NCI-H2196 (cell line): ENCODE data around the gene TRPM3.

ENCODE experiments used
- DNase-seq: peaks from one replicate; lab custom pipeline; 2025; ENCODE audit not compliant: unreplicated experiment; lab: John Stamatoyannopoulos, UW

Gene TRPM3

GRCh38 chr9:70535546-70536323, 585.7 kb downstream of the TRPM3 start:
- no peak for DNase-seq

- no peak for DNase-seq
Measured at GRCh38 chr9:70534471-70534870, 587.0 kb downstream of the TRPM3 start.

GRCh38 chr9:70534061-70534460, 587.4 kb downstream of the TRPM3 start:
- no peak for DNase-seq

GRCh38 chr9:70533492-70533891, 587.9 kb downstream of the TRPM3 start:
- DNase-seq: no peak

GRCh38 chr9:70532716-70533115, 588.7 kb downstream of the TRPM3 start:
- DNase-seq: no peak

GRCh38 chr9:70531311-70531710, 590.1 kb downstream of the TRPM3 start:
- no peak for DNase-seq

GRCh38 chr9:70530716-70531115, 590.7 kb downstream of the TRPM3 start:
- DNase-seq: no peak

- no peak for DNase-seq
Measured at GRCh38 chr9:70529833-70530232, 591.6 kb downstream of the TRPM3 start.

- no peak for DNase-seq
Measured at GRCh38 chr9:70529377-70529776, 592.0 kb downstream of the TRPM3 start.

- DNase-seq: no peak
Measured at GRCh38 chr9:70526902-70527301, 594.5 kb downstream of the TRPM3 start.

- no peak for DNase-seq
Measured at GRCh38 chr9:70525519-70525918, 595.9 kb downstream of the TRPM3 start.

GRCh38 chr9:70519912-70520724, 601.3 kb downstream of the TRPM3 start:
- no peak for DNase-seq

- DNase-seq: no peak
Measured at GRCh38 chr9:70517926-70518610, 603.4 kb downstream of the TRPM3 start.

- DNase-seq: no peak
Measured at GRCh38 chr9:70514273-70514672, 607.1 kb downstream of the TRPM3 start.

GRCh38 chr9:70511858-70512257, 609.6 kb downstream of the TRPM3 start:
- no peak for DNase-seq

- DNase-seq: peak; percentile 6
Measured at GRCh38 chr9:70510157-70510770, 611.2 kb downstream of the TRPM3 start.

GRCh38 chr9:70506159-70506558, 615.3 kb downstream of the TRPM3 start:
- DNase-seq: no peak

GRCh38 chr9:70504834-70505233, 616.6 kb downstream of the TRPM3 start:
- no peak for DNase-seq

- DNase-seq: no peak
Measured at GRCh38 chr9:70502690-70503089, 618.7 kb downstream of the TRPM3 start.

GRCh38 chr9:70500793-70501192, 620.6 kb downstream of the TRPM3 start:
- no peak for DNase-seq

- no peak for DNase-seq
Measured at GRCh38 chr9:70499621-70500020, 621.8 kb downstream of the TRPM3 start.
